IPS DF 6.9 (cell line): ENCODE data around the gene LRP1B.

Source experiments
- DNase-seq: peaks from one replicate; pipeline ENCODE4 v3.0.0-alpha.2; 2013; ENCODE audit warnings: low read depth, low spot score
- H3K27ac ChIP-seq: one replicate; pipeline ENCODE4 v1.5.1; 2013; ENCODE audit warnings: low read length, control low read depth
- H3K27me3 ChIP-seq: 2 replicates; pipeline ENCODE4 v1.6.1; 2013; ENCODE audit warnings: mild to moderate bottlenecking, low read length; ENCODE audit not compliant: control insufficient read depth, insufficient read depth
- H3K36me3 ChIP-seq: 2 replicates; pipeline ENCODE4 v1.6.1; 2013; ENCODE audit warnings: low read length; ENCODE audit not compliant: control insufficient read depth, insufficient read depth
- H3K4me1 ChIP-seq: 2 replicates; pipeline ENCODE4 v1.6.1; 2013; ENCODE audit warnings: low read length; ENCODE audit not compliant: control insufficient read depth, insufficient read depth
- H3K4me3 ChIP-seq: 2 replicates; pipeline ENCODE4 v1.5.1; 2013; ENCODE audit warnings: mild to moderate bottlenecking, low read length
- H3K9me3 ChIP-seq: 2 replicates; pipeline ENCODE4 v1.6.1; 2013; ENCODE audit warnings: low read length, inconsistent platforms; ENCODE audit not compliant: control insufficient read depth, insufficient read depth
- WGBS: extraction: QIAGEN DNeasy Blood & Tissue Kit; methylation state at CpG from one replicate; pipeline ENCODE4 v1.1.7; 2013; ENCODE audit warnings: mixed read lengths, missing lambda C conversion rate; ENCODE audit not compliant: insufficient read length, insufficient coverage; 5-methylcytosine and 5-hydroxymethylcytosine counted together

The LRP1B gene

GRCh38 chr2:140187086-140187485, 1943.7 kb downstream of the LRP1B start:
- Histone ChIP-seq H3K27ac (no peak overlapping the region), H3K4me1 (peaks cover 1% of the 10 kb centered on the region; the same call in 1 of the 2 replicates), H3K4me3 (no peak overlapping the region), H3K27me3 (no peaks in the 10 kb centered on the region), H3K36me3 (no peaks in the 10 kb centered on the region), H3K9me3 (no peaks in the 10 kb centered on the region)
- DNase-seq = no peak
- no CpG with 5 or more reads among the region's 4 CpGs for WGBS

- H3K36me3 ChIP-seq = no peaks in the 10 kb centered on the region
- no peak overlapping the region for H3K4me3 ChIP-seq
- peaks cover 1% of the 10 kb centered on the region; the same call in 1 of the 2 replicates for H3K4me1 ChIP-seq
- H3K27ac ChIP-seq = no peak overlapping the region
- DNase-seq = no peak
- H3K27me3 ChIP-seq = no peaks in the 10 kb centered on the region
- WGBS = no CpG with 5 or more reads among the region's 4 CpGs
- H3K9me3 ChIP-seq = no peaks in the 10 kb centered on the region
Observed at GRCh38 chr2:140186313-140186712, 1944.5 kb downstream of the LRP1B start.

GRCh38 chr2:140185076-140185475, 1945.7 kb downstream of the LRP1B start:
- DNase-seq = no peak
- Histone ChIP-seq H3K36me3 (no peaks in the 10 kb centered on the region), H3K27me3 (no peaks in the 10 kb centered on the region), H3K27ac (no peak overlapping the region), H3K4me3 (no peak overlapping the region), H3K9me3 (no peaks in the 10 kb centered on the region), H3K4me1 (peaks cover 1% of the 10 kb centered on the region; the same call in 1 of the 2 replicates)

GRCh38 chr2:140183056-140183765, 1947.6 kb downstream of the LRP1B start:
- no peak for DNase-seq
- WGBS = no CpG with 5 or more reads among the region's 6 CpGs
- Histone ChIP-seq H3K27ac (no peak overlapping the region), H3K4me1 (peaks cover 1% of the 10 kb centered on the region; the same call in 1 of the 2 replicates), H3K4me3 (no peak overlapping the region), H3K36me3 (no peaks in the 10 kb centered on the region), H3K27me3 (no peaks in the 10 kb centered on the region), H3K9me3 (no peaks in the 10 kb centered on the region)
